K562 (cell line): ENCODE results near the gene SLC24A3. TPM values are rescaled to one million over a fixed set of nuclear protein-coding genes. Genes with fewer than 3 reads are reported as not detected.

Source experiments
- AFF1 ChIP-seq, 2 experiments: fragments of 450-650 bp; IDR thresholded peaks; 2 replicates each; pipeline ENCODE4 v1.6.1; 2018; ENCODE audit warnings: mild to moderate bottlenecking in 2 of 2, low read depth in 1 of 2; ENCODE audit not compliant: partially characterized antibody in 2 of 2
- ARID3B ChIP-seq: fragments of 250-450 bp; sonication (Bioruptor Pico); IDR thresholded peaks from 2 replicates; pipeline ENCODE4 v1.4.0; 2020; ENCODE audit warnings: borderline replicate concordance
- NFE2 ChIP-seq: IDR thresholded peaks from 2 replicates; pipeline ENCODE4 v1.6.1; 2014; ENCODE audit warnings: antibody characterized with exemption, low read depth
- NR3C1 ChIP-seq: sonication (generic); formaldehyde crosslinking; IDR thresholded peaks from 2 replicates; pipeline ENCODE4 v1.8.1; 2022; ENCODE audit warnings: missing genetic modification reagents
- polyA plus RNA-seq, 8 experiments: library from polyadenylated mRNA; depleted of rRNA in 4 of 8; stranded (reverse) in 5 of 8; unstranded in 3 of 8; fragments of >200 nt; fragmentation: Nextera tagmentation in 2 of 8; fragmentation: Illumina TruSeq in 1 of 8; extraction: Ambion mirVana in 2 of 8; extraction: Trizol in 1 of 8; gene quantifications; 2 replicates each; pipeline versions ENCODE4 v1.2.1 to v1.2.3, GENCODE V29; 2011 to 2014; ENCODE audit warnings: inconsistent platforms in 1 of 8, missing spikeins in 1 of 8
- total RNA-seq, 7 experiments: library from RNA; depleted of rRNA in 6 of 7; stranded (reverse); fragments of >200 nt in 6 of 7; fragmentation: Illumina TruSeq in 2 of 7; extraction: Trizol in 2 of 7; gene quantifications; 2 replicates each; pipeline versions ENCODE4 v1.2.1 to v1.2.3, GENCODE V29; 2011 to 2021; ENCODE audit warnings: low replicate concordance in 1 of 7

The SLC24A3 gene
- total and polyA plus RNA-seq, 9 of the 15 experiments (the other 6 are each of a cell fraction or from before 2014, with no cell fraction given): not detected

- TF ChIP-seq AFF1 (IDR thresholded peaks at IDR 0.05; ENCODE audit: low read depth in 1 of 2, partially characterized antibody in 2 of 2) (no peak), ARID3B (no peak), NFE2 (no peak), NR3C1 (CRISPR knock-in tag) (no peak)
Observed at GRCh38 chr20:19624221-19624965, 412.0 kb downstream of the SLC24A3 start (continued).
